ENCODE results near the gene RERE.

RERE gene

DNA sequence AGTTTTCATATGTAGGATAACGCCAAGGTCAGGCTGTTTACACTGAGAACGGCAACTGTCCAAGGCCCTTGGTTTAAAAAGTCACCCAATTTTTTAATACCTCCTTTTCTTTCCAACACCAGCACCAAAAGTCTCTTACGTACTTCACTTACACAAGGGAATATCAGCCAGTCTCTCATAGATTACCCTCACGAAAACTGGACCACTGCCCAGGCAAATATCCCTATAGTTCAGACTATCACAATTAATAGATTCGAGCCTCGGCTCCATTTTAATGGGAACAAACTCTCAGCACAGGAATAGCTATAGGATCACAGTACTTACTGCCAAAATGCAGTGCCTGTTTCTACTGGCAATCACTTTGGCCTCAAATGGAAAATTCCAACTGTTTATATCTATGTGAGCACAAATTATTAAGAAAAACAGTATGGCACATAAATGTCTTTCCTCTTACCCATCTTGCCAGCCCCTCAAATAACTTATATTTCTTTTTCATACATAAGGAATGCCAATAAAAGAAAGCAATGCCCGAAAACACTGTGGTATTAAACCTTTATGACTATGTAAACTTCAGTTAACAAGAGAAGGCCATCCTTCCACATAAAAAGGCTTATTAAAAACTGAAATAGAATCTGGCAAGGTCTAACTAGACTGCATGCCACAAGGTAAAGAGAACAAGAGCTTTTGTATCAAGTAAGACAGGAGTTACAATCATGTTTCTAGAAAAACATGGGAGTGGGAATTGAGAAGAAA is 401.7 kb downstream of the RERE start:
- no peak for DNase-seq

GRCh38 chr1:8412183-8412831 is 405.1 kb downstream of the RERE start:
- DNase-seq: no peak

- DNase-seq: no peak
These were observed 405.6 kb downstream of the RERE start for GRCh38 chr1:8411803-8412182.

DNA sequence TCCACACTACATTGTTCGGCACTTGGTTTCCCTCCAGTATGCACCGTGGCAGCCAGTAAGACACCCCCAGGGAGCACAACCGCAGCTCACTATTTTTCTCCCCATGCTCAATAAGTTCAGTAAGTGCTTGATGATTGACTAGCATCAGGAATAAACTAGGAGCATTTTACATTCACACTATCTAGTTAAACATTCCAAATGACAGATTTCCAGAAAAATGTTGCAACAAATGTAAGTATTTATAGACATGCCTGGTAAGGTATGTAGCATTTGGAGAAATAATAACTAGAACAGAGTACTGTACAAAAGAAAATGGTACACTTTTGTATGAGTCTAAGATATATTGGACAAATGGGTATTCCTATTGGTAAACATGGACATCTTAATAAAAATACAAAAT is 406.6 kb downstream of the RERE start:
- DNase-seq: no peak

- DNase-seq: no peak
These were observed 407.8 kb downstream of the RERE start for GRCh38 chr1:8409606-8410005.

DNA sequence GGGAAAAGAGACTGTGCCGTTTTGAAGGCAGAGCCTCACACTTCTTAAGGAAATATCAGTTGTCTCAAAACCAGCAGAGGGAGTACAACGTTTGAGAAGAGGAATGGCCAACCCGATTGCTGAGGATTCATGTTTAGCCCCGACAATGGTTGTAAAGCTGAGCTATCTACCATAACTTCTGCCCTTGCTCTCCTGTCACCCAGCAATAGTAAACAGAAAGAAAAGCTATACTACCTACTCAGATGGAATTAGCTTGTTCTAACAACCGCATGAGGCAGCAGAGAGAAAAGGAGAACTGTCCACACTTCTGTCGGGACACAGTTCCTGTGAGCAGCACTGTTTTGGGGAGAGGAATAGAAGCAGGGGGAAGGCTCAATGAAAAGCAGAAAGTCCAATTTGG is 408.3 kb downstream of the RERE start:
- no peak for DNase-seq

DNA sequence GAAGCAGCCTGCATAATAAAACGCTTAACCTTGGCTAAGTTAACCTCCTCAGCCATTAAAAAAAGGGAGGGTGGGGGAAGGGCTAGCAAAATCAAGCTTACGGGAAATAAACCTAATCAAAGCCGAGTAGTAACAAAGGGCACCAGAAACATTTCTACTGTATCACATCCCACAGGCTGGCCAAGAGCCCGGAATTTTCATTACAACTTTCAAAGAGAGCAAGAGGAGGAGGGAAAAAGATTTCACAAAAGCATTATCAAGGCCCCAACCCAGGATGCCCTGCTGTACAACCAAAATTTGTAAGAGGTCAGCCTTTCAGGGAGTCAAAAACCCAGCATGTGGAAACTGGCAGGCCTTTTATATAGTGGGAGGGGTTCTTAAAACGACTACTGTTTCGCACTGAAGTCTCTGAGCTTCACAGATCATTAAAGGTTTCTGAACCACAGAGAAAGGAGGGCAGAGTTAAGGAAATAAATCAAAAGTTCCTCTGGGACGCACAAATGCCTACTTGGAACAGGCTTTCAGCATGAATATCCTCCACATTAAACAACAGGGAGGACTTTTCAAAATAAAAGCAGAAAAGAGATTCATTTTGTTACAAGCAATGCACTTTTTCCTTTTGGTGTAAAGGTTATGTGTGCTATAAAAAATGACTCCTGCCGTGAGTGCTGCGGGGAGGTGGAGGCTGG is 409.1 kb downstream of the RERE start:
- peak; percentile 69 for DNase-seq

DNA sequence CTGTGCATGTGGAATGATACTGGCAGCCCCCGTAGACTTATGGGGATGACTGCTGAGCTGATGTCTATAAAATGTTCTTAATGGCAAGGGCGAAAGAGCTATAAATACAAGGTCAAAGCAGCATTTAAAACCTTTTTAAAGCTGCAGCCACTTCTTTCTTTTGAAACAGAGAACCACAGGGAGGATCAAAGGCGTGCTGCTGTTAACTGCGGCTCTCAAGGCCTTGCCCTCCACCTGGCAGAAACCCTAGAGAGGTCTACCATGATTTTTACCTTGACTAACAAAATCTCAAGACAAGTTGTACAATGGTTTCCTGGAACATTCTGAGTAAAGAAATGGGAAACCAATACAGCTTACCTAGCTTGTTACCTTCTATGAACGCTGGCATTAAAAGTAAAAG is 409.8 kb downstream of the RERE start:
- no peak for DNase-seq

DNA sequence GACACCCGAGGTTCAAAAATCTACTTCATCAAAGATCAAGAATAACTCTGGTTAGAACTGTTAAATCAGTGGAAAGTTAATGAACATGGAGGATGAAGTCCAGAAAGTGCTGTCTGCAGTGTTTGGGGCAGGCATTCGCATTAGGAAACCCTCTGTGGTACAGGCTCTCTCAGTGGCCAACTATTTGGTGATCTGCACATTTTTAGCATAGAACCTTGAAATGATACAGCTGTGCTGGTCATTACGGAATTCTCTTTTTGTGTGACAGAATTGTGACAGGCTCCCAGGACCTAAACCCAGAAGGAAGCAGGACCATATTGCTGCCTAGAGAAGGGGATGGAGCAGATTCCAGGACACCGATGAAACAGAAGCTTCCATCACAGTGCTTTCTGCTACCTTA is 410.5 kb downstream of the RERE start:
- DNase-seq: no peak

- DNase-seq: no peak
These were observed 411.4 kb downstream of the RERE start for GRCh38 chr1:8406011-8406410.

GRCh38 chr1:8404460-8405370 is 412.7 kb downstream of the RERE start:
- DNase-seq: no peak

DNA sequence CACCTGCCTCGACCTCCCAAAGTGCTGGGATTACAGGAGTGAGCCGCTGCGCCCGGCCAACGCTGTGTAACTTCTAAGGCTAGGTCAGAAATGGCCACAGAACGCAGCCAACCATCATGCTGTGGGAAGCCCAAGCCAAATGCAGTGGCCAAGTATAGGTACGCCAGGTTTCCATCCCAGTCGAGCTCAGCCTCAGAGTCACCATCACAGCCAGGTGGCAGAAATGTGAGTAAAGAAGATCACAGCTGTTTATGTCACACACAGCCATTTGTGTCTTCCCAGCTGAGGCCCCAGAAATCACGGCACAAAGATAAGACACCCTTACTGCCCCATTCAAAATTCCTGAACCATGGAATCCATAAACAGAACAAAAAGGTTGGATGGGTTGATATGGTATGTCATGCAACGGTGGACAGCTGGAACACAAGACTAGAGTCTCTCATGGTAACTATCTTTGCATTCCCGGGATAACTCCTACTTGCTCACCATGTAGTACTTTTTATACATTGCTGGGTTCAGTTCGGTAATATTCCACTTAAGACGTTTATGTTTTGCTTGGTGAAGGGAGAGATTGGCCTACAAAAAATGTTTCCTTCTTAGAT is 415.2 kb downstream of the RERE start:
- no peak for DNase-seq

- DNase-seq: no peak
These were observed 418.8 kb downstream of the RERE start for GRCh38 chr1:8398677-8399076.

DNA sequence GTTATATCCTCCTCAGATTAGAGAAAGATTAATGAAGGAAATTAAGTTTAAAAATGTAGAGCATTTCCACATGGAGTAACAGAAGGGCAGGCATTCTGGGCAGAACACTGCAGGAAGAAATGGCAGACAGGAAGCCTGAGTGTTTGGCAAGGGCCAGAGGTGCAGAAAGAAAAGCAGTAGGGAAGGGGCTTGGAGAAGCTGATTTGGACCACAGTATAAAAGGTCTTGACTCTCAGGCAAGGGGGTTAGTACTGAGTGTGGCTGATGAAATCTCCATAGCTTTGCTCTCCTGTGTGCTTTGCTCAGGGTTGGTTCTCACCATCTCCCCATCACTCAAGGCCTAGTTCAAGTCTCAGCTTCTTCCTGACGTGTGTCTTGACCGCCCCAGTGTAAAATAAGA is 419.4 kb downstream of the RERE start:
- no peak for DNase-seq

DNA sequence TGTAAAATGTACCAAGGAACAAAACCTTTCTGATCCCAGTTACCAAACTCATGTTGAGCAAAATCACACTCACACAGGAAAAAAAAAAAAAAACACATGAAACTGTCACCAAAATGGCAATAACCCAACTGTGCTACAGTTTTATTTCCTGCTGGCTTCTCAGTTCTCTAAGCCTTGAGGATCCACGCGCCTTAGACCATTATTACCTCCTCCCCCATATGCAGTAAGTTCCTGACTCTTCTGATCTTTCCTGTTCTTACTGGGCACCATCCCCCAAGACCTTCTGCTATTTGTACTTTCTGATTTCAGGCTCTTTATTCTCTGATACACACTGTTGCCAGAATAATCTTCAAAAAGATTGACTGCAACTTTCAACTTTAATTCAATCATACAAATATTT is 419.9 kb downstream of the RERE start:
- DNase-seq: no peak

DNA sequence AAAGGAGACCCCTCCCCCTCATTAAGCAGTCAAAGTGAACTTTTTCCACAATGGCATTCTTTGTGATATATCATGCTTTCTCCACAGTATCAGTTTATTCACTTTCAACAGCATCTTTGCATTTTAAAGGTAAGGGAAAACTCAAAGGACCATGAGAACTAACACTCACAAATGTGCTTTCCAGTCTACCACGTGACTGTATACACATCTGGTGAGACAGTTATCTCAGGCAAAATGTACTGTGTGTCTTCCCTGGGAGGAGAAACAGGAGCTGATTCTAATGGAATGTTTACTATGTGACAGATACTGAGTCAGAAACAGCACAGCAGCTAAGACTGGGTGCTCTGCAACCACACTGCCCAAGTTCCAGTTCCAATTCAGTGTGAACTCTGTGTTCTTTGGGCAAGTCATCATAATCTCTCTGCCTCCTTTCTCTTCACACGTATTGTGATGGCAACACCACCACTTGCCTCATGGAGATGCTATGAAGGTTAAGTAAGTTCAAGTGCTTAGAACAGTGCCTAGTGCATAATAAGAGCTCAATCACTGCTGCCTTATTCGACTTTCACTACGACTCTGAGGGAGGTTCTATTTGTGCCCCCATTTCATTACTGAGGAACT is 420.5 kb downstream of the RERE start:
- no peak for DNase-seq

DNA sequence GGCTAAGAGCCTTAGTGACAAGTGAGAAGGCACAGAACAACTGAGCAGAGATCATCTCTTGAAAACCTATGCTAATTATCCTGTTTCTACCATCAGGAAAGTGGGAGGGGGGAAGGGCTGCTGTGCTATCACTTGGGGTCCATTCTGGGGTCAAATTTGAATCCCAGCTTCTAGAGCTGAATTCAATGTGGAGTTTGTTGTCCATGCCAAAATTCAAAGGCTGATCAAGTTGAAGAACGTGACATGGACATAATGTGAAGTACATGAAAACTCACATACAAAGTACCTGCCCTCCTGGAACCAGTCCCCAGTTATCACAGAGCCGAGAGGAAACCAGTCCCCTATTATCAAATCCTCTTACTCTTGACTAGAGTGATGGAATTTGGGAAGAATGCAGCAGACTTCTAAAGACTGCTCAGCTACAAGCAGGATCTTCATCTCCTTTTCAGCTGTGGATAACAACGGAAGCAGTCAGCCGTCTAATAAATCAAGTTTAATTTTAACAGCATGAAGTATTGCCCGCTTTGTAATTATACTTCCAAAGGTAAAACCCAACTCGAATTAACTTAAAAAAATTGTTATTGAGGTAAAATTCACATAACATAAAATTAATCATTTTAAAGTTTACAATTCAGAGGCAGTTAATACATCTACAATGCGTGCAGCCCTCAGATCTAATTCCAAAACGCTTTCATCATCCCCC is 421.2 kb downstream of the RERE start:
- no peak for DNase-seq

DNA sequence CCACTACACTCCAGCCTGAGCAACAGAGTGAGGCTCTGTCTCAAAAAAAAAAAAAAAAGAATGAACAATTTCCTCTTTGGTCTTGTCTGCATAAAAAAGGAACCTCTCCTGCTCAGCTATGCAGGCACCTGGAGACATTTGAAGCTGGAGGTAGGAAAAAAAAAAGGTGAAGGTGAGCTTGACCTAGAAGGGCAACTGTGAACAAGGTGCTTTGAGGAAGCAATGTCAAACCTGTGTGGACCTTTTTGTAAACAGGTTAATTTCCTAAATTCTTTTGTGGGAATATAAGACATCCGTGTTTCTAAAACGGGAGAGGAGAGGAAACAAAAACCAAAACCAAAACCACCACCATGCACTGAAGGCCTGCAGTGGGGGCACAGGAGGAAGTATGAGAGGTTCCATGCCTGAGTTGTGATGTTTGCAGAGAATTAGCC is 422.0 kb downstream of the RERE start:
- no peak for DNase-seq

- no peak for DNase-seq
These were observed 422.8 kb downstream of the RERE start for GRCh38 chr1:8394456-8395321.

DNA sequence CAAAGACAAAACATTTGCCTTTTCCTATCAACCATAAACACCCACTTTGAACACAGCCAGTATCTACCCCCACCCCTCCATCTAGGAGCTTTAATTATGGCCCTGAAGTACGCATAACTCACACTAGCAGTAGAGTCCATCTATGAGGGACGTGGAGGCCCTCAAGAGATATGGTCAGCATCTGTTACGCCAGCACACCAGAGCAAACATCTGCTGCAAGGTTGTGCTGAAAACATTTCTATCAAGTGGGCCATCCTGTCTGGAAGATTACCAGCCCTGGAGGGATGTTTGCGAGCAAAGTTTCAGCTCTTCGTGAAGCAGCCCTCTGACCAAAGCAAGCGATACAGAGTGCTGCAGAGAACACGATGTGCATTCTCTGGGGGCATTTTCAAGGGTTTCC is 424.9 kb downstream of the RERE start:
- no peak for DNase-seq

DNA sequence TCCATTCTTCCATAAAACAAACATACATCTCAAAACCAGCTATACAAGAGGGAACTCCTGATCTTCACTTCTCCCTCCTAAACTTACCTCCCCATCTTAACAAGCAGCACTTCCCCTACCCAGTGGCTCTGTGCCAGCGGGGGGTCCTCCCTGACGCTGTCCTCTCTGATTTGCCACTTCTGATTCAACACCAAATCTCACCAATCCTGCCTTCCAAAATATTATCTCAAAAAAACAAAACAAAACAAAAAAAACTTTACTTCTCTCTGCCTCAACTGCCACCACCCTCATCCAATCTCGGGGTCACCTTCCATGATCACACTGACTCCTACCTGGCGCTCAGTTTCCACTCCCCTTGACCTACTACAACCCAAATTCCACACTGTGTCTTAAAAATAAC is 426.7 kb downstream of the RERE start:
- no peak for DNase-seq
